GM19099 (cell line): ENCODE data around the gene FKBP2.
A peak's percentile ranks its signal among the peaks of the same experiment; 100 is the strongest.

Experiments
- POLR2A ChIP-seq: IDR thresholded peaks from 3 replicates; pipeline ENCODE4 v1.6.1; 2011; ENCODE audit warnings: low read depth; ENCODE audit not compliant: insufficient read length; ENCODE audit errors: extremely low read depth

FKBP2 gene

DNA sequence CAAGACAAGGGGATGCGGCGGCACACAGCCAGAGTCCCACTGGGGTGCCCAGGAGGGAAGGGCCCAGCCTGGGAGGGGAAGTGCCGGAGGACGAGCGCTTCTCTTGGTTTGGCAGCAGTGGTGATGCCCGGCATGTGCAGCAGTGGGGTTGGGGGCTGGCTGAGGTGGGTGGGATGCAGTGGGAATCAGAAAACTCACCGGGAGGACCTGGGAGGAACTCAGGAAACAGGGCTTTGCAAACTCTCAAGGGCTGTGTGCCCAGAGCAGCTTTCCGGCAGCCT lies 31.4 kb upstream of the FKBP2 start:
- no peak for TF ChIP-seq POLR2A

DNA sequence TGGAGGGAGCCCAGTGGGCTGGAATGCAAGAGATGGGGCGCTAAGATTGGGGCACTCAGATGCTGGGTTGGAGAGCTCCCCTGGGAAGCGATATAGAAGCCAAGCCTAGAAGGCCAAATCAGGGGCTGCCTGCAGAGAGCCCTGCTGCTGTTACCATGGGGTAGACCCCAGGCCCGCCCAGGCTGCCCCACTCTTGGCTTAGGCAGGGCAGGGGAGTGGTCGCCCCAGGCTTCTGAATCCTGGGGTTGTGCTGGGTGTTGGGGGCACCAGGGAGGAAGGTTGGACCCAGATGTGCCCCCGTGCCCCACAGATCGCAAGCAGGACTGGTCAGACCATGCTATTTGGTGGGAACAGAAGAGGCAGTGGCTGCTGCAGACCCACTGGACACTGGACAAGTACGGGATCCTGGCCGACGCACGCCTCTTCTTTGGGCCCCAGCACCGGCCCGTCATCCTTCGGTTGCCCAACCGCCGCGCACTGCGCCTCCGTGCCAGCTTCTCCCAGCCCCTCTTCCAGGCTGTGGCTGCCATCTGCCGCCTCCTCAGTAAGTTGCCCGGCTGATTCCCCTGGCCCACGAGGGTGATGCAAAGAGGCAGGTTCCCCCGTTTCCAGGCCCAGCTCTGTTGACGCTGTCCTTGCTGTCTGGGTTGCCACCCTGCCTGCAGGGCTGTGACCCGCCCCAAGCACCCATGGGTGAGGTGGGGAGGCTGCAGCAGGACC lies 30.4 kb upstream of the FKBP2 start:
- TF ChIP-seq POLR2A: no peak

DNA sequence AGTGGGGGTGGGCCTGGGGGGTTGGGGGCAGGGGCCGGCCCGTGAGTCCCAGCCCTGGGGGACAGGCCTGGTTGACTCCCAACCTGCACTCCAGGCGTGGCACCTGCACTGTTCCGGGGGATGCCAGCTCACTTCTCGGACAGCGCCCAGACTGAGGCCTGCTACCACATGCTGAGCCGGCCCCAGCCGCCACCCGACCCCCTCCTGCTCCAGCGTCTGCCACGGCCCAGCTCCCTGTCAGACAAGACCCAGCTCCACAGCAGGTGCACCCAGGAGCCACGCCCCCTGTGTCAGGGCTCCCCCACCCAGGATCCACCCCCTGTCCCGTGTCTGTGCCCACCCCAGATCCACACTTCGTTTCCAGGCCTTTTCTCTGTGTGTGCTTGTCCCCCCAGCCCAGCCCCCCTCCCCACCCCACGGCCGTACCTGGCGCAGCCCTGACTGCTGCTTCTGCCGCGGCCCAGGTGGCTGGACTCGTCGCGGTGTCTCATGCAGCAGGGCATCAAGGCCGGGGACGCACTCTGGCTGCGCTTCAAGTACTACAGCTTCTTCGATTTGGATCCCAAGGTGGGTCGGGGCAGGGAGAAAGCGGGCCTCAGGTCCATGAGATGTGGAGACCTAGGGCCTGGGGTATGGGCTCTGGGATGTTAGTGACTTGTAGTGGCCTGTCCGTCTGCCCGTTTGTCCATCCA lies 29.6 kb upstream of the FKBP2 start:
- TF ChIP-seq POLR2A: no peak

DNA sequence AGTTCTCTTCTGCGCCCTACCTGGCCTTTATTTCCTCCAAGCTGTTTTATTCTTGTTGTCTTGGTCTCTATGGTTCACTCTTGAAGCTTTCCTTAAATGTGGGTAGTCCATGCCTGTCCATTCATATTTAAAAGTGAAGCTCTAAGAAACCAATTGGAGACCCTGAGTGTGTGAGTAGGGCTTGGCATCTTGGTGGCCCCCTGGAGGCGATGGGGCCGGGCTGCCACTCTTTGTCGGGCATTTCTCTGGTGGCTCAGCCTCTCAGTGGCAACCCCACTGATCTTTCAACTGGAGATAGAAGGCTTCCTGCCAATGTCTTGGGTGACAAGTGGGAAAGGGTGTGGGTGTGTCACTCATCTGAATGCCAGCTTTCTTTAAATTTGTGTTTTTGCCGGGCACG lies 24.0 kb upstream of the FKBP2 start:
- TF ChIP-seq POLR2A: no peak

DNA sequence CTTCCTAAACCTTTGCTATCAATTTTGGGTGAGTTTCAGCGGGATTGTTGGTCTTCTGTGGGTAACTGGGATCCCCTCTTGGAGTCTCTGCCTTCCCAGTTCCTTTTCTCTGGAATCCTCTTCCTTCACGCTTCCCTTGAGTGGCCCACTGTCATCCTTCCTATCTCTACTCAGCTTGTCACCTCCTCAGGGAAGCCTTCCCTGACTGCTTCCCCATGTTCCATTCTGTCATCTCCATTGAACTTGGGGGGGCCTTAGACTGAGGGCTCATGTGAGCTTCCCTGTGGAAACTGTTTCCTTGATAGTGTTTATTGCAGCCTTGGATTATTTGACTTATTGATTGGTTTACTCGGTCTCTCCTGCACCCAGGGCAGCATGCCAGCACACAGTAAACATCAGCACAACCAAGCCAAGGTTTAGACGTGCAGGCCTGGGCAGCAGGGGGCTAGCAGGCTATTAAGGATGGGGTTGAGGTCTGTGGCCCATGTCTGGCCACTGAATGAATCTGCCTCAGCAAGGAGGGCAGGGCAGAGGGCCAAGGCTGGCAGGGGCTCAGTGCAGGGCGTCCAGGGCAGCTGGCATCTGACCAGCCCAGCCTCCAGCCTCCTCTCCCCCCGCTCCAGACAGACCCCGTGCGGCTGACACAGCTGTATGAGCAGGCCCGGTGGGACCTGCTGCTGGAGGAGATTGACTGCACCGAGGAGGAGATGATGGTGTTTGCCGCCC lies 22.1 kb upstream of the FKBP2 start:
- TF ChIP-seq POLR2A: no peak

DNA sequence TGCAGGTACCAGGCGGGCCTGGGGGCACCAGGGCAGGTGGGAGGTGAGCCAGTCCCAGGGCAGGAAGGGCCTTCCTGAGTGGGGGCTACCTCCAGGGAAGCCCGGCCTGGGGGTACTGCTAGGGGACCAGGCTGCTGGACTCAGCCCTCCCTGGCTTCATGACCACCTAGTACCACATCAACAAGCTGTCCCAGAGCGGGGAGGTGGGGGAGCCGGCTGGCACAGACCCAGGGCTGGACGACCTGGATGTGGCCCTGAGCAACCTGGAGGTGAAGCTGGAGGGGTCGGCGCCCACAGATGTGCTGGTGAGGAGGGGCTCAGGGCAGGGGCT lies 21.6 kb upstream of the FKBP2 start:
- TF ChIP-seq POLR2A: no peak

DNA sequence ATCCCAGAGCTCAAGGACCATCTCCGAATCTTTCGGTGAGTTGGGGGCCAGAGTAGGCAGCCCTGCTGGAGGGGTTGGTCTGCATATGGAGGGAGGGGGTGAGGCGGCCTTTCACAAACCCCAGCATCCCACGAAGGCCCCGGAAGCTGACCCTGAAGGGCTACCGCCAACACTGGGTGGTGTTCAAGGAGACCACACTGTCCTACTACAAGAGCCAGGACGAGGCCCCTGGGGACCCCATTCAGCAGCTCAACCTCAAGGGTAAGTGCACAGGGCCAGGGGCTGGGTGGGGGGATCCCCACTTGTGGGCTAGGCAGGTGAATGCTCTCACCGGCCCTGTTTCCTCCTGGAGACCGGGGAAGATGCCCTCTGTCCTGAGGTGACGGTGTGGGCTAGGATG lies 21.1 kb upstream of the FKBP2 start:
- no peak for TF ChIP-seq POLR2A

DNA sequence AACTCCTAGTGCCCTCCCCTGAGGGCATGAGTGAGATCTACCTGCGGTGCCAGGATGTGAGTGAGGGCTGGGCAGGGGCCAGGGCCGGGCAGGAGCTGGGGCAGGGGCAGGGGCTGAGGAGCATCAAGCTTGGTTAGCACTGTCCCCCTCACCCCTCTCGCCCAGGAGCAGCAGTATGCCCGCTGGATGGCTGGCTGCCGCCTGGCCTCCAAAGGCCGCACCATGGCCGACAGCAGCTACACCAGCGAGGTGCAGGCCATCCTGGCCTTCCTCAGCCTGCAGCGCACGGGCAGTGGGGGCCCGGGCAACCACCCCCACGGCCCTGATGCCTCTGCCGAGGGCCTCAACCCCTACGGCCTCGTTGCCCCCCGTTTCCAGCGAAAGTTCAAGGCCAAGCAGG lies 20.6 kb upstream of the FKBP2 start:
- TF ChIP-seq POLR2A: no peak

DNA sequence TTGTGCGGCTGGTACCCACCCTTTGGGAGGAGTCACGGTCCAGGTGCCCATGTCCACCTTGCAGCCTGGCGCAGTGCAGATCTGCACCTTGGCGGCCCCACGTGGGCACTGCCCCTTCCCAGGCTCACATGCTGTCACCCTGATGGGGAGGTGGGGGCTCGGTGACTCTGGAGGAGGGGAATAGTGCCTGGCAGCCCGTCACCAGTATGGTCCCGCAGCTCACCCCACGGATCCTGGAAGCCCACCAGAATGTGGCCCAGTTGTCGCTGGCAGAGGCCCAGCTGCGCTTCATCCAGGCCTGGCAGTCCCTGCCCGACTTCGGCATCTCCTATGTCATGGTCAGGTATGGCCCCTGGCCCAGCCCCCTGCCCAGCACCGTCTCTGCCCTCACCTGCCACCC lies 20.1 kb upstream of the FKBP2 start:
- TF ChIP-seq POLR2A: no peak

DNA sequence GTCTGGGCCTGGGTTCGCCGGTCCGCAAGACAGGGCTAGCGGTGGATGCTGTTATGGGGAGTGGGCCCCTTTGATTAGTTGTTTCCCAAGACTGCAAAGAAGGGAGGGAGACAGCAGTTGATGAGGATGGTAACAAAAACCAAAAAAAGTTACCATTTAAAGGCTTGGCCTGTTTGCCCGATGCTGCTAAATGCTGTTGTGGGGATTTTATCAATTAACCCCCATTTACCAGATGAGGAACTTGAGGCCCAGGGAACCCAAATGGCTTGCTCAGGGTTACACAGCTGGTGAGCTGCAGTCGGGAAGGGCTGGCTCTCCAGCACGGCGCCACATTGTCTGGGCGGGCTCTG lies 18.3 kb upstream of the FKBP2 start:
- no peak for TF ChIP-seq POLR2A

DNA sequence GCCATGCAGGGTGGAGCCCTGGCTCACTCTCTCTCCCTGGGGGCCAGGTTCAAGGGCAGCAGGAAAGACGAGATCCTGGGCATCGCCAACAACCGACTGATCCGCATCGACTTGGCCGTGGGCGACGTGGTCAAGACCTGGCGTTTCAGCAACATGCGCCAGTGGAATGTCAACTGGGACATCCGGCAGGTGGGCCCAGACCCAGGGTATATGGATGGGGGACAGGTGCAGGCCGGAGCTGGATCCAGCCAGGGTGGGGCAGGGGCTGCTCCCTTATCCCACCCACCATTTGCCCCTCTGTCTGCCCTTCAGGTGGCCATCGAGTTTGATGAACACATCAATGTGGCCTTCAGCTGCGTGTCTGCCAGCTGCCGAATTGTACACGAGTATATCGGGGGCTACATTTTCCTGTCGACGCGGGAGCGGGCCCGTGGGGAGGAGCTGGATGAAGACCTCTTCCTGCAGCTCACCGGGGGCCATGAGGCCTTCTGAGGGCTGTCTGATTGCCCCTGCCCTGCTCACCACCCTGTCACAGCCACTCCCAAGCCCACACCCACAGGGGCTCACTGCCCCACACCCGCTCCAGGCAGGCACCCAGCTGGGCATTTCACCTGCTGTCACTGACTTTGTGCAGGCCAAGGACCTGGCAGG lies 17.8 kb upstream of the FKBP2 start:
- peak; percentile 33 for TF ChIP-seq POLR2A

DNA sequence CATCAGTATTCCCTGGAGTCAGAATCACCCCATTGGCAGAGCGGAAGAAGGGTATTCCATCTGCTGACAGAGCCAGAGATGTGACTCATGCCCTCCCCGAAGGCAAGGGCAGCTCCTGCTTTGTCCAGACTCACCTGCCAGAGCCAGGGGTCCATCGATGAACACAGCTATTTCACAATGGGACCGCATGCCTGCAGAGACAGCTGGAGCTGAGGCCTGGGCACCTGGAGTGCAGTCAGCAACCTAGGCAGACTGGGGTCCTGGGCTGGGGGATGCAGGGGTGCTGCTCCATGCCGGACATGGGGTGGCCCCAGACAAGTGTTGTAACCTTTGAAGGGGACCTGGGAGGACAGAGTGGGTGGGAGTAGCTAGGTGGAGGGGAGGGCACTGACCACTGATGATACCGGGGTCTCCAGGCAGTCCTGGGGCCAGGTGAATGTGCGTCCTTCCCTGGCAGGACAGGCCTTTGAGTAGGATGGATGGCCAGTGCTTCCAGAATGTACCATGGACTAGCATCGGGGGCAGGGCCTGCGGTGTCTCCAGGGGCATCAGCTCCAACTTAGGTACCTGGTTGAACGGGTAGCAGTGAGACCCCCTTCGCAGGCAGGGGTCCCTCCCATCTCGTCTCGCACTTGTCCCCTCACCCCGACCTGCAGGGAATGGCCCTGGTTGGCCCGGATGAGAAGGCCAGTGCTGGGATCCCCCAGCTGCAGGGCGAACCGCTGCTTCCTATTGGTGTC lies 16.6 kb upstream of the FKBP2 start:
- TF ChIP-seq POLR2A: peak; percentile 44

DNA sequence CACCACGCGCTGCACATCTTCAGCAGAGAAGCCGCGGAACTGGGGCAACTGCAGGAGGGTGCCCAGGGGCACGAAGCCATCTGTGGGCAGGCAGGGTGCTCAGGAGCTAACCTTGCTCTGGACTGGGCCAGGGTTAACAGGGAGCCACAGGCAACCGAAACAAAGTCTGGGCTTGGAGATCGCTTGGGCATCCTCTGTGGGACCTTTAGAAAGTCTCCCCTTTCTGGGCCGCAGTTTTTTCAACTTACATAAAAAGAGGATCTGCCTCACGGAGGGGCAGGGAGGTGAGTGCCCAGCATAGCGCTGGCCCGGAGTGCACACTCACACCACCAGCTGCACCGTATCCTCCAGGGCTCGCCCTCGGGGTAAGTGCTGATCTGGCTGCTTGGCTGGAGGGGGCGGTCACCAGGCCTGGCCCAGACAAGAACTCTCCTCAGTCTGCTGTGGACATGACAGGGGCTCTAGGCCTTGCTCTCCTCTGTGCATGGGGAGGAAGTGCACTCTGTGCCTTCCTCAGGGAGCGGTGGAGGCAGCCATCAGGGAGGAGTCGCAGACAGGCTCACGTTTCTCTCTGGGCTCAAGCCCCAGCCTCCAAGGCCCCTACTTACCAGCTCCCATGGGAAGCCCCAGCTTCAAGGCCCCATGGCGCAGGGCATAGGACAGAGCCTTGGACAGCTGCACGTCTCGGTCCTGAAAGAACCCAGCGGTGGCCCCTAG lies 15.8 kb upstream of the FKBP2 start:
- TF ChIP-seq POLR2A: peak; percentile 40

DNA sequence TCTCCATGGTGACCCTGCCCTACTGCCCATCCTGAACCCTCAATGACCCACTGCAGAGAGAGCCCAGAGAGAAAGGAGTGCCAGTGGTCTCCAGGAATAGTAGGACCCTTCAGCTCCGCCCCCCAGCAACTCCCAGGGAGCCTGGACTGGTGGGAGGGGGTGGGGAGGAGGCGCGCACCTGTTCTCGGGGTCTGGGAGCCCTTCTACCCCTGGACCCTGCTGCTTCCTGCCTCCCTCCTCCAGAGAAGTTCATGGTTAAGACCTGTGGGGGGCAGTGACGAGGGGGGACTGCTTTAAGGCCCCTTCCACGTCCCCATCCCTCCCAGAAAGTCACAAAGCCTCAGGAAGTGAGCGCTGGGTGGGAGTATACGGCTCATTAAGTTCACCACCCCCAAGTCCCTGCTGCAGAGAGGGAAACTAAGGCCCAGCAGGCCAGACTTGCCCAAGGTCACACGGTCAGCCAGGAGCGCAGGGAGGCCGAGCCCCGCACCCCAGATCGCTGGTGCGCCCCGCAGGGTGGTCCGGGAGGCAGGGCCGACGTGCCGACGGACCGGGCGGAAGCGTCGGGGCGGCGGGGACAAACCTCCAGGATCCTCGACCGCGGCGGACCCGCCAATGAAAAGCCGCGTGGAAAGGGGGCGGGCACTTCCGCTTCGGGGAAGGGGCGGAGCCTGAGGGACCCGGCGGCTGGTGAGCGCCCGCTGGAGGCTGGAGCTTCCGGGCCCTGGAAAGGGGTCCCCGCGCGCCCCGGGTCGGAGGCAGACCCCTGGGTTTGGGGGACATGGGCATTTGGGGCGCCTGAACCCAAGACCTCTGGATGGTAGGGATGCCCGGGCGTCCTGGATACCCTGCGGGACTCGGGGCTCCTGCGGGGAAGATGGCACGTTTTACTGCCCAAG lies 15.0 kb upstream of the FKBP2 start, which contains the start of the genes NUDT22 and TRPT1:
Gene NUDT22, plus strand, starts transcription at position 667 of the 899 bp plus-strand sequence. CDS start 379 bp downstream, outside the sequence.
Gene TRPT1, minus strand, starts transcription at position 579 of the 899 bp plus-strand sequence. Its CDS starts 326 bp downstream, at position 253.
- TF ChIP-seq POLR2A: peak; percentile 74
